LNCAP (cell line): ENCODE data around the gene PEX6.

Experiments
- TF ChIP-seq, protein P1 (sequence below): fragments of 450-650 bp; IDR thresholded peaks from 2 replicates; pipeline ENCODE4 v1.5.1; 2017; ENCODE audit warnings: mild to moderate bottlenecking

The PEX6 gene

DNA sequence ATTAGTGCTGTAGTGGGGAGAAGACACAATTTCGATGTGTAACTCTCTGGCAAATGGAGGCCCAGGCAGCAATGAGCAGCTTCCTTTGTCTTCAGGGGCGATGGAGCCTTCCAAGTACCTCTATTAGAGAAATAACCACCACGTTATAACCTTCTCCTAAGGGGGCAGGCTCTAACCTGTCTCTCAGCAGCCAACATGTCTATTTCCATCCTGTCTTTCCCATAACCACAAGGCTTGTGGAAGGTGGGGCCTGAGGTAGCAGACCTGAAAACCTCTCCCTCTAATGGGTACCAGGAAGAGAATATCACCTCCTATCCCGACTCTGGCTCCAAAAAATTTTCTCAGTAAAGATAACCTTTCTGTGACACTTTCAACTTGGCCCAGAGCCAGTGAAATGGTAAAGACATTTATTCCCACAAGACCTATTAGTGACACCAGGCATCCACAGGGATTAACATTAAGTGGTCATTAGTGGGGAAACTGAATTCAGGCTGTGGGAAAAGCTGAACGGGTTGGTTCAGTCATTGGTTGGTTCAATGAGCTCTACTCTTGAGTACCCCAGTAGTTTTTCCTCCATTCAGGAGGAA is 4.0 kb downstream of the PEX6 start:
- TF ChIP-seq, protein P1, sequence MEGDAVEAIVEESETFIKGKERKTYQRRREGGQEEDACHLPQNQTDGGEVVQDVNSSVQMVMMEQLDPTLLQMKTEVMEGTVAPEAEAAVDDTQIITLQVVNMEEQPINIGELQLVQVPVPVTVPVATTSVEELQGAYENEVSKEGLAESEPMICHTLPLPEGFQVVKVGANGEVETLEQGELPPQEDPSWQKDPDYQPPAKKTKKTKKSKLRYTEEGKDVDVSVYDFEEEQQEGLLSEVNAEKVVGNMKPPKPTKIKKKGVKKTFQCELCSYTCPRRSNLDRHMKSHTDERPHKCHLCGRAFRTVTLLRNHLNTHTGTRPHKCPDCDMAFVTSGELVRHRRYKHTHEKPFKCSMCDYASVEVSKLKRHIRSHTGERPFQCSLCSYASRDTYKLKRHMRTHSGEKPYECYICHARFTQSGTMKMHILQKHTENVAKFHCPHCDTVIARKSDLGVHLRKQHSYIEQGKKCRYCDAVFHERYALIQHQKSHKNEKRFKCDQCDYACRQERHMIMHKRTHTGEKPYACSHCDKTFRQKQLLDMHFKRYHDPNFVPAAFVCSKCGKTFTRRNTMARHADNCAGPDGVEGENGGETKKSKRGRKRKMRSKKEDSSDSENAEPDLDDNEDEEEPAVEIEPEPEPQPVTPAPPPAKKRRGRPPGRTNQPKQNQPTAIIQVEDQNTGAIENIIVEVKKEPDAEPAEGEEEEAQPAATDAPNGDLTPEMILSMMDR = no peak

DNA sequence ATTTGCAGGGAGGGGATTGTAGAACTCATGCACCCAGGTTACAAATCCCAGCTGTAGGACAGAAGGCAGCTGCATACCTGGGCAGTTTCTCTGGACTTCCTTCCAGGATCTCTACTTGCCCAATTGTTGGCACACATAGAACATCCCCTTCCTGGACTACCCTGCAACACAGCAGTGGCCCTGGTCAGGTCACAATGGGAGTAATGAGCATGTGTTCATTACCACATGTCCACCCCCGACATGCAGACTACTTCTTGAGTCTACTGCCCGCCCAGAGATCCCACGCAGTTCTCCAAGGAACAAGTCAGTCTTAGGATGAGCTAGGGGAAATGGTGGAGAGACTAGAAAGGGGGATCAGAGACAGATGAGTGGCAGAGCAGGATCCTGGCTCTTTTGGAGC is 5.1 kb downstream of the PEX6 start:
- TF ChIP-seq, protein P1 = no peak

DNA sequence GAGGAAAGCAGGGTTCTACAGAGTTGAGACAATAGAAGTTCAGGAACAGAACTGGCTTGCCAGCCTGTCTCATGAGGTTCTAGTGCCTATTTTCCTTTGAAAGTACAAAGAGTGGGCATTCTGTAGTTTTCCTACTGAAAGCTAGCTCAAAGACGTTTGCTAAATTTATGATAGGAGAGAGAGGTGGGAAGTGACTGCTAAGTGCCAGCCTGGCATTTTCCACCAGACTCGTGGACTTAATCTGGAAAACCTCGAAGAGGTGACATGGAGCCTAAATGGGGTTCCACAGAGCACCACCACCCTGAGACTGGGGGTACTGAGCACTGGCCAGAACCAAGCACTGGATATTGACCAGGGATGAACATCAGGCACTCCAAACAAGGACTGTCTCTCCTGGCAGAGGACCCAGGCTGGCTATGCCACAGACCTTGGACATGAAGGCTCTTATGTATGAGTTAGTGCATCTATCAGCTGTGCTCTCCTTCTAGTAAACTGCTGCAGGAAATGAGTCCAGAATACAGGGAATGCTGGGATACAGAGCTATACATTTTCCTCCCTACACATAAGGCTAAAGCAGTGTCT is 7.1 kb downstream of the PEX6 start:
- TF ChIP-seq, protein P1 = no peak

DNA sequence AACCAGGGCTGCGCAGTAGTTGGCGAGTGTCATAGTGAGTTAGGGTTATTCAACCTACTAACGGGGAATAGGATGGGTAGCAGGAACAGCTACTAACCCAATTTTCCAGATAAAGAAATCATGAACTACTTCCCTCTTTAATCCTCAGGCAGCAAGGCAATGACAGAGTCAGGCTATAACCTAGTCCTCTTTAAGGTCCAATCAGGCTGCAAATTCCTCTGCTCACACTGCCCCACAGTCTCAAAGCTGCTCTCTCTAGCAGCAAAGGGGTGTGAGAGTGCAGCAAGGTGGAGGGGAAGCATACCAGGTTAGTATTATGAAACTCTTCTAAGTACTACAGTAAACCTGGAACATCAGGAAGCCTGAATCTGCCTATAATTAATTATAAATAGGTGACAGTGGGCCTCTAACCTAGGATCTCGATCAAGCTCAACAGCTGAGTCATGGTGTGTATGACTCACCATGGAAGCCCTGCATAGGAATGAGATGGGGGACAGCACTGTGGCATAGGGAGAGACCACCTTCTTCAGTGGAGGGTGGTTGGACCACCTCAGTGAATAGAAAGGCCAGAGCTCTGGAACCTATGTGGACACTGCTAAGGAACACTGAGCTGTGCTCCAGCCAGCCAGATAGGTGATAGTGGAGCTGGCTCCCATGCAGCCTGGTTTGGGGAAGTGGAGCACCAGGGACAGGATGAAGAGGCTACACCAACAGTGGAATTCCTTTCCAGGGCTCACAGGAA is 7.9 kb downstream of the PEX6 start:
- TF ChIP-seq, protein P1 = no peak

DNA sequence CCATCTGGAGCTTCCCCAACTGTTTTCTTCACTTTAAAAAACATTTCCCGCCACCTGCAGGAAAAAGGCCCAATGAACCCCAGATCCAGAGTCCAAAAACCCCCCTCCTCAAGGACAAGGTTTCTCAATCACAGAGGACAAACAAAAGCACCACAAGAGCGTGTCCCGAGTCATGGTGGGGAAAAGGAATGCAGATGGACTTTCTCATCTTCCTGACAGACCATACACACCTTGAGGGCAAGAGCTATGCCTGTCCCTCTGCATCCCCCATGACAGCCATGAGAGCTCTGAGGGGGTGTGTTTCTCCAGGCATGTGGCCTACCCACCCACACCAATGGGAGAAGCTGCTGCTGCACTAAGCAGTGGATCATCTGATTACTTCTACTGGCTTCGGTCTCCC is 9.0 kb downstream of the PEX6 start:
- TF ChIP-seq, protein P1 = no peak

DNA sequence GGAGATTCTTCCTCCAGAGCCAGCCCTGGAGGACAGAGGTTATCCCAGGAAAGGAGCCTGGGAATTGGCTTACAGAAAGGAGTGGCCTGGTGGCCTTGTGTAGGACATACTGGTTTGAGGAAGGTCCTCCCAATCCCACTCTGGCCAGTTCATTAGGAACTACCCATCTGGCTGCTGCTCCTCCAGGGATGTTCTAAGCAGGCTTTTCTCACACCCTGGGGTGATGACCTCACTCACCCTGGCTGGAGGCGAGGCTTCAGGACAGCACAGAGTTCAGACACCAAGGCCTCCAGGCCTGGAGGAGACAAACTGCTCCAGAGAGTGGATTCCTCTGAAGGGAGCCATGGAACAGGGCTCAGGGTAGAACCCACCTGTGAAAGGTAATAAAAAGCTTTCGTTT is 9.6 kb downstream of the PEX6 start:
- TF ChIP-seq, protein P1 = no peak

DNA sequence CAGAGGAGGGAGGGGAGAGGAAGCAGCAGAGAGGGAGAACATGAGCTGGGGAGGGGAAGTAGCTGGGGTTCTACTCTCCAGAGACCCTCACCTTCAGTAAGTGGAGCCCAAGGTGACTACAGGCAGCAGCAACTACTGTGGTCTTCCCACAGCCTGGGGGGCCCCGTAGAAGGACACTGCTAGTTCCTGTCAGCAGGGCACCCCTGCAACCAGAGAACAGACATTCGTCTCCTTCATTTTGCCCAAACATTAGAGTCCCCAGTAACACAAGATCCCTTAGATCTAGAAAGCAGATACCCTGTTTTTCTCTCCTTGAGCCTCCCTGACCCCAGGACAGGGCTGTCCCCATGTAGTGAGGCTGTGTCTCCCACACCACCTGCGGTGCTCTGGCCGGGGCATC is 10.2 kb downstream of the PEX6 start:
- TF ChIP-seq, protein P1 = no peak
